ENCODE measurements around the gene DHRS3. TPM values are rescaled to one million over a fixed set of nuclear protein-coding genes. Genes with fewer than 3 reads are reported as not detected.
A peak's percentile ranks its signal among the peaks of the same experiment; 100 is the strongest.

The DHRS3 gene
- total RNA-seq, 1 donor from 2014 or later, result 111 TPM

GRCh38 chr1:12614402-12615158 is 3.4 kb downstream of the DHRS3 start:
- TF ChIP-seq POLR2AphosphoS5 (IDR thresholded peaks at IDR 0.05; ENCODE audit: insufficient read depth in 1 of 2, low read depth in 1 of 2) (no peak), POLR2A (IDR thresholded peaks at IDR 0.05) (no peak)
- TF ChIP-seq, protein P1, sequence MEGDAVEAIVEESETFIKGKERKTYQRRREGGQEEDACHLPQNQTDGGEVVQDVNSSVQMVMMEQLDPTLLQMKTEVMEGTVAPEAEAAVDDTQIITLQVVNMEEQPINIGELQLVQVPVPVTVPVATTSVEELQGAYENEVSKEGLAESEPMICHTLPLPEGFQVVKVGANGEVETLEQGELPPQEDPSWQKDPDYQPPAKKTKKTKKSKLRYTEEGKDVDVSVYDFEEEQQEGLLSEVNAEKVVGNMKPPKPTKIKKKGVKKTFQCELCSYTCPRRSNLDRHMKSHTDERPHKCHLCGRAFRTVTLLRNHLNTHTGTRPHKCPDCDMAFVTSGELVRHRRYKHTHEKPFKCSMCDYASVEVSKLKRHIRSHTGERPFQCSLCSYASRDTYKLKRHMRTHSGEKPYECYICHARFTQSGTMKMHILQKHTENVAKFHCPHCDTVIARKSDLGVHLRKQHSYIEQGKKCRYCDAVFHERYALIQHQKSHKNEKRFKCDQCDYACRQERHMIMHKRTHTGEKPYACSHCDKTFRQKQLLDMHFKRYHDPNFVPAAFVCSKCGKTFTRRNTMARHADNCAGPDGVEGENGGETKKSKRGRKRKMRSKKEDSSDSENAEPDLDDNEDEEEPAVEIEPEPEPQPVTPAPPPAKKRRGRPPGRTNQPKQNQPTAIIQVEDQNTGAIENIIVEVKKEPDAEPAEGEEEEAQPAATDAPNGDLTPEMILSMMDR (IDR thresholded peaks at IDR 0.05), result no peak
- no peaks in the 10 kb centered on the region for H3K27me3 ChIP-seq
- no peak for DNase-seq (ENCODE audit: extremely low spot score in 2 of 2)
- no peaks in the 10 kb centered on the region for H3K9me3 ChIP-seq
- peak overlapping the region; percentile 95 for H3K27ac ChIP-seq
- intact Hi-C loops (cut with DNase I), result loop anchor here (5.0 to 10.0 kb wide), 4 partner anchors 130 to 300 kb away; no protein-coding TSS in a partner anchor
- H3K36me3 ChIP-seq, result no peaks in the 10 kb centered on the region
- H3K4me3 ChIP-seq, result peak overlapping the region; percentile 87 to 90
- H3K4me1 ChIP-seq, result peaks cover 38% of the 10 kb centered on the region

- H3K4me1 ChIP-seq, result peaks cover 41% of the 10 kb centered on the region
- H3K9me3 ChIP-seq, result no peaks in the 10 kb centered on the region
- intact Hi-C loops (cut with DNase I), result loop anchor here (10.0 kb wide), 2 partner anchors 128 to 298 kb away; no protein-coding TSS in a partner anchor
- no peaks in the 10 kb centered on the region for H3K27me3 ChIP-seq
- peak overlapping the region; percentile 95 for H3K27ac ChIP-seq
- TF ChIP-seq, protein P1 (IDR thresholded peaks at IDR 0.05), result no peak
- TF ChIP-seq POLR2AphosphoS5 (IDR thresholded peaks at IDR 0.05; ENCODE audit: insufficient read depth in 1 of 2, low read depth in 1 of 2) (no peak), POLR2A (IDR thresholded peaks at IDR 0.05) (no peak)
- peak overlapping the region in 1 of 2 donors; percentile 16 for H3K4me3 ChIP-seq
- peaks cover 0 to 4% of the 10 kb centered on the region in 2 donors for H3K36me3 ChIP-seq
- no peak for DNase-seq (ENCODE audit: extremely low spot score in 2 of 2)
These were observed 4.8 kb downstream of the DHRS3 start for GRCh38 chr1:12613180-12613579.

GRCh38 chr1:12610941-12611340 is 7.1 kb downstream of the DHRS3 start:
- Histone ChIP-seq H3K27ac (no peak overlapping the region), H3K9me3 (no peaks in the 10 kb centered on the region), H3K4me1 (peaks cover 41% of the 10 kb centered on the region), H3K4me3 (no peak overlapping the region), H3K36me3 (peaks cover 0 to 4% of the 10 kb centered on the region in 2 donors), H3K27me3 (no peaks in the 10 kb centered on the region)
- intact Hi-C loops (cut with DNase I), result loop anchor here (10.0 kb wide), 2 partner anchors 126 to 296 kb away; no protein-coding TSS in a partner anchor
- DNase-seq (ENCODE audit: extremely low spot score in 2 of 2), result no peak
- TF ChIP-seq POLR2A (IDR thresholded peaks at IDR 0.05) (no peak), POLR2AphosphoS5 (IDR thresholded peaks at IDR 0.05; ENCODE audit: insufficient read depth in 1 of 2, low read depth in 1 of 2) (no peak)
- TF ChIP-seq, protein P1 (IDR thresholded peaks at IDR 0.05), result no peak

DNA sequence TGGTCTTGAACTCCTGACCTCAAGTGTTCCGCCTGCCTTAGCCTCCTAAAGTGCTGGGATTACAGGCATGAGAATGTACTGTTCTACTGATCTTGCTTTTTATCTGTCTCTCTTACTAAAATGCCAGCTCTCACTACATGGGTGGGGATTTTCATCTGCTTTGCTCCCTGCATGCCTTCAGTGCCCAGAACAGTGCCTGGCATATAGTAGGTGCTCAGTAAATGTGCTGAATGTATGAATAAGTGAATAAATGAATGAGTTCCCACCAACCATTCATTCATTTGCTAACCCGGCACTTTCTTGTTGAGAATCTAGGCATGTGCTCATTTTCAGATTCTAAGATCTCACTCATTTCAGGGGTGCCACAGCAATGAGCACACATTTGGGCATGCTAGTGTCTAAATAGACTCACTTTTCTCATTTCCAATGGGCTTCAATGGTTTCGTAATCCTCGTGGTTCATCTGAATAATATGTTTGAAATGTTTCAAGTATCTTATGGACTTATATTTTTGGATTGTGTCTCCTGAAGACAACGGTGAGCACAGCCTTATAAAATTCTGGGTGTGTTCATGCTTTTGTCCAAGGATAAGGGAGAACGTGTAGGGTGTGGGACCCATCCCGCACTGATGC is 7.6 kb downstream of the DHRS3 start:
- Histone ChIP-seq H3K4me1 (peaks cover 41% of the 10 kb centered on the region), H3K9me3 (no peaks in the 10 kb centered on the region), H3K36me3 (peaks cover 0 to 4% of the 10 kb centered on the region in 2 donors), H3K4me3 (no peak overlapping the region), H3K27ac (no peak overlapping the region), H3K27me3 (no peaks in the 10 kb centered on the region)
- no peak for DNase-seq (ENCODE audit: extremely low spot score in 2 of 2)
- intact Hi-C loops (cut with DNase I), result loop anchor here (10.0 kb wide), 2 partner anchors 126 to 296 kb away; no protein-coding TSS in a partner anchor
- TF ChIP-seq POLR2AphosphoS5 (IDR thresholded peaks at IDR 0.05; ENCODE audit: insufficient read depth in 1 of 2, low read depth in 1 of 2) (no peak), POLR2A (IDR thresholded peaks at IDR 0.05) (no peak)
- TF ChIP-seq, protein P1 (IDR thresholded peaks at IDR 0.05), result no peak

Data from vagina (tissue), 2 donors.